HepG2 (cell line): ENCODE results near the gene IWS1. TPM values are rescaled to one million over a fixed set of nuclear protein-coding genes. Genes with fewer than 3 reads are reported as not detected.

Experiments
- ARHGAP35 ChIP-seq: sonication (generic); formaldehyde crosslinking; IDR thresholded peaks from 2 replicates; pipeline ENCODE4 v1.9.0; 2022; ENCODE audit warnings: mild to moderate bottlenecking, inconsistent platforms, moderate library complexity, missing genetic modification reagents, borderline replicate concordance
- CBFB ChIP-seq: sonication (generic); formaldehyde crosslinking; IDR thresholded peaks from 2 replicates; pipeline ENCODE4 v1.4.0; 2020; ENCODE audit warnings: missing genetic modification reagents
- CC2D1A ChIP-seq: sonication (generic); formaldehyde crosslinking; IDR thresholded peaks from 2 replicates; pipeline ENCODE4 v1.8.1; 2023; ENCODE audit warnings: mild to moderate bottlenecking, missing genetic modification reagents
- CEBPB ChIP-seq: IDR thresholded peaks from 2 replicates; pipeline ENCODE4 v1.6.1; 2011; ENCODE audit warnings: low read depth, low read length, improper control_type of control experiment, borderline replicate concordance
- HOXA5 ChIP-seq: sonication (generic); formaldehyde crosslinking; IDR thresholded peaks from 2 replicates; pipeline ENCODE4 v1.4.0; 2020; ENCODE audit warnings: missing genetic modification reagents
- JDP2 ChIP-seq: sonication (generic); formaldehyde crosslinking; IDR thresholded peaks from 2 replicates; pipeline ENCODE4 v1.8.1; 2022; ENCODE audit warnings: missing genetic modification reagents, borderline replicate concordance
- KLF15 ChIP-seq: sonication (generic); formaldehyde crosslinking; IDR thresholded peaks from 2 replicates; pipeline ENCODE4 v1.8.1; 2023; ENCODE audit warnings: borderline replicate concordance, mild to moderate bottlenecking, inconsistent platforms, missing genetic modification reagents, mixed read lengths
- MAFG ChIP-seq: sonication (generic); formaldehyde crosslinking; IDR thresholded peaks from 2 replicates; pipeline ENCODE4 v1.5.1; 2020; ENCODE audit warnings: mild to moderate bottlenecking, missing genetic modification reagents
- MATR3 ChIP-seq: sonication (generic); formaldehyde crosslinking; IDR thresholded peaks from 2 replicates; pipeline ENCODE4 v1.4.0; 2020; ENCODE audit warnings: missing genetic modification reagents
- RORA ChIP-seq: sonication (generic); formaldehyde crosslinking; IDR thresholded peaks from 2 replicates; pipeline ENCODE4 v1.5.0; 2020; ENCODE audit warnings: mild to moderate bottlenecking, missing genetic modification reagents, moderate library complexity
- SMAD3 ChIP-seq: sonication (generic); formaldehyde crosslinking; IDR thresholded peaks from 2 replicates; pipeline ENCODE4 v1.4.0; 2020; ENCODE audit warnings: missing genetic modification reagents
- SP140L ChIP-seq: sonication (generic); formaldehyde crosslinking; IDR thresholded peaks from 2 replicates; pipeline ENCODE4 v1.4.0; 2020; ENCODE audit warnings: missing genetic modification reagents, borderline replicate concordance
- SSRP1 ChIP-seq: IDR thresholded peaks from 2 replicates; pipeline ENCODE4 v1.6.1; 2016; ENCODE audit warnings: control low read depth
- THYN1 ChIP-seq: sonication (generic); formaldehyde crosslinking; IDR thresholded peaks from 2 replicates; pipeline ENCODE4 v1.8.1; 2023; ENCODE audit warnings: low read depth, mild to moderate bottlenecking, moderate library complexity, missing genetic modification reagents, borderline replicate concordance
- YY1 ChIP-seq: IDR thresholded peaks from 2 replicates; pipeline ENCODE4 v1.6.1; 2011; ENCODE audit warnings: low read length, low read depth, moderate library complexity, mild to moderate bottlenecking; ENCODE audit not compliant: insufficient read depth, insufficient replicate concordance
- ZNF567 ChIP-seq: sonication (generic); formaldehyde crosslinking; IDR thresholded peaks from 2 replicates; pipeline ENCODE4 v1.8.1; 2023; ENCODE audit warnings: mild to moderate bottlenecking, missing genetic modification reagents, borderline replicate concordance
- ZSCAN25 ChIP-seq: sonication (generic); formaldehyde crosslinking; IDR thresholded peaks from 2 replicates; pipeline ENCODE4 v1.8.0; 2022; ENCODE audit warnings: mild to moderate bottlenecking, missing genetic modification reagents
- polyA plus RNA-seq, 8 experiments: library from polyadenylated mRNA; depleted of rRNA in 3 of 8; stranded (reverse) in 7 of 8; unstranded in 1 of 8; fragments of >200 nt; fragmentation: Illumina TruSeq in 4 of 8; extraction: Trizol in 4 of 8; gene quantifications; 2 replicates each; pipeline versions ENCODE4 v1.2.1 to v1.2.3, GENCODE V29; 2011 to 2016; ENCODE audit warnings: low read depth in 4 of 8, missing spikeins in 1 of 8, mixed read lengths in 1 of 8; ENCODE audit not compliant: insufficient read depth in 1 of 8
- total RNA-seq, 5 experiments: library from RNA; depleted of rRNA; stranded (reverse); fragments of >200 nt; fragmentation: Illumina TruSeq; extraction: Trizol; gene quantifications; 2 replicates each; pipeline ENCODE4 v1.2.3, GENCODE V29; 2016; ENCODE audit warnings: low read depth in 1 of 5
- TF ChIP-seq, protein P1 (sequence below): sonication (generic); formaldehyde crosslinking; IDR thresholded peaks from 2 replicates; pipeline ENCODE4 v1.4.0; 2020; ENCODE audit warnings: missing genetic modification reagents
- TF ChIP-seq, protein P2 (sequence below): IDR thresholded peaks from 2 replicates; pipeline ENCODE4 v1.6.1; 2016; ENCODE audit warnings: low read depth, control low read depth
- TF ChIP-seq, protein P3 (sequence below): sonication (generic); formaldehyde crosslinking; IDR thresholded peaks from 2 replicates; pipeline ENCODE4 v1.8.0; 2022; ENCODE audit warnings: mild to moderate bottlenecking, missing genetic modification reagents
- TF ChIP-seq, protein P4 (sequence below): sonication (generic); formaldehyde crosslinking; IDR thresholded peaks from 2 replicates; pipeline ENCODE4 v1.4.0; 2020; ENCODE audit warnings: missing genetic modification reagents
- TF ChIP-seq, protein P5 (sequence below): sonication (generic); formaldehyde crosslinking; IDR thresholded peaks from 2 replicates; pipeline ENCODE4 v1.5.0; 2020; ENCODE audit warnings: missing genetic modification reagents
- TF ChIP-seq, protein P6 (sequence below): IDR thresholded peaks from 2 replicates; pipeline ENCODE4 v1.6.1; 2016; ENCODE audit warnings: low read depth

Gene IWS1
- total and polyA plus RNA-seq, 2 of the 13 experiments (the other 11 are each of a cell fraction or from before 2014, with no cell fraction given), result 28.9 to 62.3 TPM

DNA sequence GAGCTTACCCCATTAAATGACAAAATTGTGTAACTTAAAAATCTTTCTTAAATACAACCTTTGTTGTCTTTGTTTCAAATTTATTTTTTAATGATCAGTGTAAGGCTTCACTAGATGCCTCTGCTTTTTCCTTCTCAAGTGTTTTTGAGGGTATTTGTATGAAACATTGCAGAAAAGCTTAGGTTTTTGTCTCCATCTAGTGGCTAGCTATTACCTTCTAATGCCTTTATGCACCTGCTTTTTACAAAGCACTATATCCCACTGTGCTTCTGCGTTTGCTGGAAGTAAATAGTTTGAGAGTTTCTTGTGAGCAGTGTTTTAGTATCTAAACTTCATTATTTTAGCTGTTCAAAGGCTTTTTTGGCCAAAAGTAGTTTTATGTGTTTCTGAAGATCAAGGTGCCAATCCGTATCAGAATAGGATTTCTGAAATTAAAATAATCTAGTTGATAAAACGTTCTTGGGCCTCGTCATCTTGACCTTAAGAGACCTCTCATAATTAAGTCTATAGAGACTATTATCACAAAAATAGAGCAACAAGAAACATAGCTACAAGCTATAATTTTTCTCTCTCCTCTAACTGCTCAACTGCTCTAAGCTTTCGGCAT, 47.0 kb downstream of the IWS1 start (continued):
- TF ChIP-seq, protein P1, sequence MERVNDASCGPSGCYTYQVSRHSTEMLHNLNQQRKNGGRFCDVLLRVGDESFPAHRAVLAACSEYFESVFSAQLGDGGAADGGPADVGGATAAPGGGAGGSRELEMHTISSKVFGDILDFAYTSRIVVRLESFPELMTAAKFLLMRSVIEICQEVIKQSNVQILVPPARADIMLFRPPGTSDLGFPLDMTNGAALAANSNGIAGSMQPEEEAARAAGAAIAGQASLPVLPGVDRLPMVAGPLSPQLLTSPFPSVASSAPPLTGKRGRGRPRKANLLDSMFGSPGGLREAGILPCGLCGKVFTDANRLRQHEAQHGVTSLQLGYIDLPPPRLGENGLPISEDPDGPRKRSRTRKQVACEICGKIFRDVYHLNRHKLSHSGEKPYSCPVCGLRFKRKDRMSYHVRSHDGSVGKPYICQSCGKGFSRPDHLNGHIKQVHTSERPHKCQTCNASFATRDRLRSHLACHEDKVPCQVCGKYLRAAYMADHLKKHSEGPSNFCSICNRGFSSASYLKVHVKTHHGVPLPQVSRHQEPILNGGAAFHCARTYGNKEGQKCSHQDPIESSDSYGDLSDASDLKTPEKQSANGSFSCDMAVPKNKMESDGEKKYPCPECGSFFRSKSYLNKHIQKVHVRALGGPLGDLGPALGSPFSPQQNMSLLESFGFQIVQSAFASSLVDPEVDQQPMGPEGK, result no peak
- TF ChIP-seq SSRP1 (CRISPR knock-in tag), result no peak
- TF ChIP-seq HOXA5, result no peak
- no peak for TF ChIP-seq JDP2 (CRISPR knock-in tag)
- TF ChIP-seq, protein P2, sequence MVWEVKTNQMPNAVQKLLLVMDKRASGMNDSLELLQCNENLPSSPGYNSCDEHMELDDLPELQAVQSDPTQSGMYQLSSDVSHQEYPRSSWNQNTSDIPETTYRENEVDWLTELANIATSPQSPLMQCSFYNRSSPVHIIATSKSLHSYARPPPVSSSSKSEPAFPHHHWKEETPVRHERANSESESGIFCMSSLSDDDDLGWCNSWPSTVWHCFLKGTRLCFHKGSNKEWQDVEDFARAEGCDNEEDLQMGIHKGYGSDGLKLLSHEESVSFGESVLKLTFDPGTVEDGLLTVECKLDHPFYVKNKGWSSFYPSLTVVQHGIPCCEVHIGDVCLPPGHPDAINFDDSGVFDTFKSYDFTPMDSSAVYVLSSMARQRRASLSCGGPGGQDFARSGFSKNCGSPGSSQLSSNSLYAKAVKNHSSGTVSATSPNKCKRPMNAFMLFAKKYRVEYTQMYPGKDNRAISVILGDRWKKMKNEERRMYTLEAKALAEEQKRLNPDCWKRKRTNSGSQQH, result no peak
- TF ChIP-seq ZNF567 (CRISPR knock-in tag), result no peak
- TF ChIP-seq, protein P3, sequence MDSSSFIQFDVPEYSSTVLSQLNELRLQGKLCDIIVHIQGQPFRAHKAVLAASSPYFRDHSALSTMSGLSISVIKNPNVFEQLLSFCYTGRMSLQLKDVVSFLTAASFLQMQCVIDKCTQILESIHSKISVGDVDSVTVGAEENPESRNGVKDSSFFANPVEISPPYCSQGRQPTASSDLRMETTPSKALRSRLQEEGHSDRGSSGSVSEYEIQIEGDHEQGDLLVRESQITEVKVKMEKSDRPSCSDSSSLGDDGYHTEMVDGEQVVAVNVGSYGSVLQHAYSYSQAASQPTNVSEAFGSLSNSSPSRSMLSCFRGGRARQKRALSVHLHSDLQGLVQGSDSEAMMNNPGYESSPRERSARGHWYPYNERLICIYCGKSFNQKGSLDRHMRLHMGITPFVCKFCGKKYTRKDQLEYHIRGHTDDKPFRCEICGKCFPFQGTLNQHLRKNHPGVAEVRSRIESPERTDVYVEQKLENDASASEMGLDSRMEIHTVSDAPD, result no peak
- TF ChIP-seq SP140L (CRISPR knock-in tag), result no peak
- TF ChIP-seq THYN1, result no peak
- TF ChIP-seq CC2D1A (CRISPR knock-in tag), result no peak
- no peak for TF ChIP-seq CEBPB
- TF ChIP-seq, protein P4, sequence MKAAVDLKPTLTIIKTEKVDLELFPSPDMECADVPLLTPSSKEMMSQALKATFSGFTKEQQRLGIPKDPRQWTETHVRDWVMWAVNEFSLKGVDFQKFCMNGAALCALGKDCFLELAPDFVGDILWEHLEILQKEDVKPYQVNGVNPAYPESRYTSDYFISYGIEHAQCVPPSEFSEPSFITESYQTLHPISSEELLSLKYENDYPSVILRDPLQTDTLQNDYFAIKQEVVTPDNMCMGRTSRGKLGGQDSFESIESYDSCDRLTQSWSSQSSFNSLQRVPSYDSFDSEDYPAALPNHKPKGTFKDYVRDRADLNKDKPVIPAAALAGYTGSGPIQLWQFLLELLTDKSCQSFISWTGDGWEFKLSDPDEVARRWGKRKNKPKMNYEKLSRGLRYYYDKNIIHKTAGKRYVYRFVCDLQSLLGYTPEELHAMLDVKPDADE (CRISPR knock-in tag), result no peak
- no peak for TF ChIP-seq MAFG
- TF ChIP-seq, protein P5, sequence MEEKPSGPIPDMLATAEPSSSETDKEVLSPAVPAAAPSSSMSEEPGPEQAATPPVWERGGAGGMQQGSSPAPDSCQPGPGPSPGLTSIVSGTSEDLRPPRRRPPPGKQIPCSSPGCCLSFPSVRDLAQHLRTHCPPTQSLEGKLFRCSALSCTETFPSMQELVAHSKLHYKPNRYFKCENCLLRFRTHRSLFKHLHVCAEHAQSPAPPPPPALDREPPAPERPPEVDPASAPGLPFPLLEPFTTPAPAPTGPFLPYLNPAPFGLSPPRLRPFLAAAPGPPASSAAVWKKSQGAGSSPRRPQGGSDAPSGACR (CRISPR knock-in tag), result no peak
- TF ChIP-seq KLF15 (CRISPR knock-in tag), result no peak
- TF ChIP-seq YY1, result no peak
- TF ChIP-seq, protein P6, sequence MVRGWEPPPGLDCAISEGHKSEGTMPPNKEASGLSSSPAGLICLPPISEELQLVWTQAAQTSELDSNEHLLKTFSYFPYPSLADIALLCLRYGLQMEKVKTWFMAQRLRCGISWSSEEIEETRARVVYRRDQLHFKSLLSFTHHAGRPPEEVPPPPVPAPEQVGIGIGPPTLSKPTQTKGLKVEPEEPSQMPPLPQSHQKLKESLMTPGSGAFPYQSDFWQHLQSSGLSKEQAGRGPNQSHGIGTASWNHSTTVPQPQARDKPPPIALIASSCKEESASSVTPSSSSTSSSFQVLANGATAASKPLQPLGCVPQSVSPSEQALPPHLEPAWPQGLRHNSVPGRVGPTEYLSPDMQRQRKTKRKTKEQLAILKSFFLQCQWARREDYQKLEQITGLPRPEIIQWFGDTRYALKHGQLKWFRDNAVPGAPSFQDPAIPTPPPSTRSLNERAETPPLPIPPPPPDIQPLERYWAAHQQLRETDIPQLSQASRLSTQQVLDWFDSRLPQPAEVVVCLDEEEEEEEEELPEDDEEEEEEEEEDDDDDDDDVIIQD (CRISPR knock-in tag), result no peak
- TF ChIP-seq RORA (CRISPR knock-in tag), result no peak
- no peak for TF ChIP-seq ARHGAP35
- no peak for TF ChIP-seq CBFB (CRISPR knock-in tag)
- no peak for TF ChIP-seq ZSCAN25 (CRISPR knock-in tag)
- TF ChIP-seq MATR3 (CRISPR knock-in tag), result no peak
- TF ChIP-seq SMAD3 (CRISPR knock-in tag), result peak; percentile 40; the same call in 1 of the 2 replicates
